GM23248 (cell line): ENCODE results near the gene HLCS.

Source experiments
- EZH2 ChIP-seq: fragments of 200-600 bp; sonication (generic); IDR thresholded peaks from 2 replicates; pipeline ENCODE4 v1.6.1; 2018; ENCODE audit warnings: antibody characterized with exemption, mild to moderate bottlenecking; ENCODE audit not compliant: insufficient read depth, poor library complexity, severe bottlenecking
- EZH2phosphoT487 ChIP-seq: fragments of 200-600 bp; sonication (generic); IDR thresholded peaks from 2 replicates; pipeline ENCODE4 v1.6.1; 2018; ENCODE audit warnings: antibody characterized with exemption, moderate library complexity, mild to moderate bottlenecking, low read depth; ENCODE audit not compliant: insufficient read depth

DNA sequence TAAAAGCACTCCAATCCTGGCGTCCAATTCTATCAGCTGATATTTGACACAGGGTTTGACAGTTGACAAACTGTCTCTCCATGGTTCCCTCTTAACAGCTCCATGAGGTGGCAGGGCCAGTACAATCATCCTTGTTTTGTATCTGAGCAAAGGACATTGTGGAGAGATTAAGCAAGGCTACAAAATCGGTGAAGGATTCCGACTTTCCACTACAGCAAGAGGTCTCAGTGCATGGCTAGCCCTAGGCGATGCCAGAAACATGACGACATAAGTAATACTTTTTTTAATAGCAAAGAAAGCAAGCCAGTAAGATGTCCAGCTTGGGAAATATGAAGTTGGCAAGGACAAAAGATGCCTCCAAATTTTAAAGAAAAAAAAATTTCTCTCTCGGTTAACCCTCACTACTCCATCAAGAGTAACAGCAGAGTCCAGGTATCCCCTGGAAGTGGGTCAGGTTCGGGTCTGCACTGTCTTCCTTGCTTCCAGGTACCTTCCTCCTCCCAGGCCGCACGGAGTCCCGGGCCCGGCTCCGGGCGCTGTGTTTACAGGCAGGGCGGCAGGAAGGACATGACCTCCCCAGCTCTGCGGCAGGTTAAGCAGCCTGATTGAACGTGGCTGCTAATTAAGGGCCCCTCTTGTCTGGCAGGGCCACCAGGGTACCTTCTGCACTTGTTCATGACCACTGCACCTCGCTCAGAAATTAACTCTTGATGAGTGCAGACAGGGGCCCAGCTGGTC is 161.4 kb downstream of the HLCS start:
- TF ChIP-seq EZH2phosphoT487 (no peak), EZH2 (no peak)
